Amniotic epithelial cell (primary cell): ENCODE data around the gene DHRS7B.
A peak's percentile ranks its signal among the peaks of the same experiment; 100 is the strongest.

Experiments
- DNase-seq: peaks from one replicate; pipeline ENCODE4 v3.0.0-alpha.2; 2010; ENCODE audit warnings: low read depth

DHRS7B gene

GRCh38 chr17:21157586-21158370 lies 31.0 kb downstream of the DHRS7B start:
- DNase-seq: no peak

GRCh38 chr17:21160401-21160800 lies 33.6 kb downstream of the DHRS7B start:
- DNase-seq: no peak

- DNase-seq: peak; percentile 95
These were observed 35.0 kb downstream of the DHRS7B start for GRCh38 chr17:21161498-21162393.

- DNase-seq: no peak
These were observed 35.6 kb downstream of the DHRS7B start for GRCh38 chr17:21162394-21162775.

GRCh38 chr17:21163101-21163500 lies 36.3 kb downstream of the DHRS7B start:
- DNase-seq: no peak

GRCh38 chr17:21164216-21164615 lies 37.5 kb downstream of the DHRS7B start:
- peak; percentile 43 for DNase-seq

- DNase-seq: no peak
These were observed 37.9 kb downstream of the DHRS7B start for GRCh38 chr17:21164620-21165019.

GRCh38 chr17:21165922-21166594 lies 39.3 kb downstream of the DHRS7B start:
- no peak for DNase-seq

GRCh38 chr17:21166595-21167210 lies 39.9 kb downstream of the DHRS7B start:
- peak; percentile 41 for DNase-seq

- no peak for DNase-seq
These were observed 40.5 kb downstream of the DHRS7B start for GRCh38 chr17:21167303-21167702.

- DNase-seq: no peak
These were observed 41.7 kb downstream of the DHRS7B start for GRCh38 chr17:21168555-21168865.

- no peak for DNase-seq
These were observed 42.7 kb downstream of the DHRS7B start for GRCh38 chr17:21169496-21169895.

GRCh38 chr17:21170809-21171208 lies 44.0 kb downstream of the DHRS7B start:
- DNase-seq: peak; percentile 21

GRCh38 chr17:21171309-21171922 lies 44.7 kb downstream of the DHRS7B start:
- DNase-seq: no peak

- no peak for DNase-seq
These were observed 45.3 kb downstream of the DHRS7B start for GRCh38 chr17:21171970-21172510.

- DNase-seq: no peak
These were observed 46.1 kb downstream of the DHRS7B start for GRCh38 chr17:21172846-21173245.

- DNase-seq: no peak
These were observed 46.8 kb downstream of the DHRS7B start for GRCh38 chr17:21173543-21173942.

- peak; percentile 59 for DNase-seq
These were observed 47.4 kb downstream of the DHRS7B start for GRCh38 chr17:21174186-21174585.

GRCh38 chr17:21174713-21175112 lies 47.9 kb downstream of the DHRS7B start:
- DNase-seq: peak; percentile 86

GRCh38 chr17:21176773-21177395 lies 50.1 kb downstream of the DHRS7B start:
- DNase-seq: no peak

GRCh38 chr17:21177401-21177800 lies 50.6 kb downstream of the DHRS7B start:
- DNase-seq: no peak
